MM.1S (cell line): ENCODE results near the gene LMO1.

ENCODE experiments used
- DNase-seq: peaks from one replicate; pipeline ENCODE4 v3.0.0-alpha.2; 2015
- H2AFZ ChIP-seq: fragments of 300-600 bp; sonication (generic); 2 replicates; pipeline ENCODE4 v1.6.0; 2016; ENCODE audit warnings: antibody characterized with exemption, low read length
- H3F3A ChIP-seq: fragments of 300-600 bp; sonication (generic); 2 replicates; pipeline ENCODE4 v1.6.1; 2016; ENCODE audit warnings: mild to moderate bottlenecking, antibody characterized with exemption, low read length, moderate library complexity, mixed read lengths; ENCODE audit not compliant: insufficient read depth
- H3K27ac ChIP-seq: fragments of 300-600 bp; sonication (generic); 2 replicates; pipeline ENCODE4 v1.5.1; 2016; ENCODE audit warnings: mild to moderate bottlenecking, low read length
- H3K27me3 ChIP-seq: fragments of 300-600 bp; sonication (generic); replicated peaks from 2 replicates; pipeline ENCODE4 v1.6.0; 2016; ENCODE audit warnings: low read length; ENCODE audit not compliant: insufficient read depth
- H3K36me3 ChIP-seq: fragments of 300-600 bp; sonication (generic); replicated peaks from 2 replicates; pipeline ENCODE4 v1.6.1; 2016; ENCODE audit warnings: mild to moderate bottlenecking, low read length, mixed read lengths; ENCODE audit not compliant: insufficient read depth
- H3K4me1 ChIP-seq: fragments of 300-600 bp; sonication (generic); 2 replicates; pipeline ENCODE4 v1.6.1; 2016; ENCODE audit warnings: low read length, mixed read lengths
- H3K4me2 ChIP-seq: fragments of 300-600 bp; sonication (generic); 2 replicates; pipeline ENCODE4 v1.6.0; 2016; ENCODE audit warnings: low read depth, low read length
- H3K4me3 ChIP-seq: fragments of 300-600 bp; sonication (generic); 2 replicates; pipeline ENCODE4 v1.5.1; 2016; ENCODE audit warnings: low read length, mixed read lengths
- H3K79me2 ChIP-seq: fragments of 300-600 bp; sonication (generic); 2 replicates; pipeline ENCODE4 v1.6.1; 2016; ENCODE audit warnings: mixed run types, low read length, mixed read lengths
- H3K9ac ChIP-seq: fragments of 300-600 bp; sonication (generic); 2 replicates; pipeline ENCODE4 v1.6.1; 2016; ENCODE audit warnings: low read length, mixed read lengths
- H3K9me2 ChIP-seq: fragments of 300-600 bp; sonication (generic); replicated peaks from 2 replicates; pipeline ENCODE4 v1.6.1; 2016; ENCODE audit warnings: mild to moderate bottlenecking, low read length, mixed read lengths; ENCODE audit not compliant: insufficient read depth
- H3K9me3 ChIP-seq: fragments of 300-600 bp; sonication (generic); replicated peaks from 2 replicates; pipeline ENCODE4 v1.6.1; 2016; ENCODE audit warnings: mild to moderate bottlenecking, low read length, mixed read lengths; ENCODE audit not compliant: insufficient read depth
- H4K20me1 ChIP-seq: fragments of 300-600 bp; sonication (generic); 2 replicates; pipeline ENCODE4 v1.6.1; 2016; ENCODE audit warnings: mild to moderate bottlenecking, low read length, moderate library complexity, mixed read lengths; ENCODE audit not compliant: insufficient read depth
- CTCF ChIP-seq: fragments of 300-600 bp; sonication (generic); IDR thresholded peaks from 2 replicates; pipeline ENCODE4 v1.5.1; 2016; ENCODE audit warnings: antibody characterized with exemption, low read length, mixed read lengths
- EZH2 ChIP-seq: fragments of 300-600 bp; sonication (generic); optimal IDR thresholded peaks from 2 replicates; pipeline ENCODE3; 2017; ENCODE audit warnings: low read depth, mild to moderate bottlenecking, antibody characterized with exemption, low read length, mixed read lengths
- EZH2phosphoT487 ChIP-seq: fragments of 300-600 bp; sonication (generic); IDR thresholded peaks from 2 replicates; pipeline ENCODE4 v1.6.1; 2018; ENCODE audit warnings: antibody characterized with exemption, low read length

Gene LMO1

GRCh38 chr11:8204025-8204424, 59.7 kb downstream of the LMO1 start:
- no peak overlapping the region for H3K9ac ChIP-seq
- TF ChIP-seq EZH2phosphoT487: no peak
- TF ChIP-seq CTCF: no peak
- no peak overlapping the region for H3K4me2 ChIP-seq
- no peak for DNase-seq
- no peak overlapping the region for H2AFZ ChIP-seq
- no peaks in the 10 kb centered on the region for H3K9me2 ChIP-seq
- no peaks in the 10 kb centered on the region for H3K9me3 ChIP-seq
- H3K27ac ChIP-seq: no peak overlapping the region
- no peaks in the 10 kb centered on the region for H4K20me1 ChIP-seq
- H3K27me3 ChIP-seq: no peaks in the 10 kb centered on the region; the same call in 1 of the 2 replicates
- H3K4me3 ChIP-seq: no peak overlapping the region
- H3K4me1 ChIP-seq: no peaks in the 10 kb centered on the region
- no peaks in the 10 kb centered on the region for H3K79me2 ChIP-seq
- H3F3A ChIP-seq: no peaks in the 10 kb centered on the region
- no peaks in the 10 kb centered on the region for H3K36me3 ChIP-seq

GRCh38 chr11:8203414-8203715, 60.3 kb downstream of the LMO1 start:
- Histone ChIP-seq H3K36me3 (no peaks in the 10 kb centered on the region), H3K27ac (no peak overlapping the region), H3K79me2 (no peaks in the 10 kb centered on the region), H3F3A (no peaks in the 10 kb centered on the region), H3K27me3 (no peaks in the 10 kb centered on the region; the same call in 1 of the 2 replicates), H4K20me1 (no peaks in the 10 kb centered on the region), H3K4me1 (no peaks in the 10 kb centered on the region), H3K9ac (no peak overlapping the region), H3K9me3 (no peaks in the 10 kb centered on the region), H3K9me2 (no peaks in the 10 kb centered on the region), H3K4me3 (no peak overlapping the region), H3K4me2 (no peak overlapping the region), H2AFZ (no peak overlapping the region)
- DNase-seq: no peak
- no peak for TF ChIP-seq EZH2phosphoT487

DNA sequence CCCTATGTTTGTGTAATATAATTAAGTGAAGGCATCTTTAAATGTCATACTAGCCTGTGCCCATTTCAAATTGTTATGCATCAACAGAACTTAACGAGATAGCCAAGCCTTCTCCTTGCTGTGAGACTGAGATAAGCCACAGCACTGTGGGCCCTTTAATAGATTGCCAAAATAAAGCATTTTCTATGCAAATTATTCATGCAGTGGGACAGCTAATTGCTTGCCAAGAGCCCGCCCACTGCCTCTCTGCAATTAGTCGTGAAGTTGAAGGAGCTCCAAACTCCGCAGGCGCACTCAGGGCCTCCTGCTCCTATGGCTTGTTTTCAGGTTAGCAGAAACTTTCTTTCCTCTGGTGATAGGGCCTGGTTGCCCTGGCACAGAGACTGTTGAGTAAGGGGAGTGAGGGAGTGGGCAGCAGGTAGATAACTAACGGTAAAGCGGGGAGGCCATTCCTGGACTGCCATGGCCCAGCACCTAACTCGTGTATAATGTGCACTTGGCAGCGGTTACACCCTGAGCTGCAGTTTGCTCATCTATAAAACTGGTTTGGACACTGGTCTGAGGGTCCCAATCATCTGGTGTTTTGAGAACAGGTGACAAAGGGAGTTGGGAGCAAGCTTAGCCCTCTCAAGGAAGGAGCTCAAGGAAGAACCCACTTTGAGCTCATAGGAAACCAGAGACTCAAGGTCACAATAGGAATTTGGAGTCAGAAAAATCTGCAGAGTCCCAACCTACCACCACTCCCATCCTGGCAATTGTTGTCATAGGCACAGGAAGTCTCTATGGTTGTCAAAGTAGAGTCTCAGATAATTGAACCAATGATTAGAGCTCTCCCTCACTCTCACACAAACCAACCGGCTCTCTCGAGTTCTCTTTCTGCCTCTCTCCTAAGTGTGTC, 60.9 kb downstream of the LMO1 start:
- Histone ChIP-seq H3K9ac (no peak overlapping the region), H3K4me1 (no peaks in the 10 kb centered on the region), H3K79me2 (no peaks in the 10 kb centered on the region), H3F3A (no peaks in the 10 kb centered on the region), H3K4me2 (no peak overlapping the region), H4K20me1 (no peaks in the 10 kb centered on the region), H3K9me3 (no peaks in the 10 kb centered on the region), H3K27me3 (no peaks in the 10 kb centered on the region; the same call in 1 of the 2 replicates), H3K9me2 (no peaks in the 10 kb centered on the region), H2AFZ (no peak overlapping the region), H3K27ac (no peak overlapping the region), H3K36me3 (no peaks in the 10 kb centered on the region), H3K4me3 (no peak overlapping the region)
- DNase-seq: no peak
- TF ChIP-seq EZH2 (no peak), CTCF (no peak), EZH2phosphoT487 (no peak)
